Activated CD8-positive, alpha-beta memory T cell treated with anti-CD3 and anti-CD28 coated beads for 1 hour (primary cell): Measurements from ENCODE around the gene LMAN1L.

Experiments
- DNase-seq, 2 donors: peaks; one replicate each; pipeline ENCODE4 v3.0.0-alpha.2; 2020; ENCODE audit warnings: low read depth in 1 of 2; ENCODE audit errors: extremely low read depth in 1 of 2

Gene LMAN1L

GRCh38 chr15:74809956-74810355, 2.7 kb upstream of the LMAN1L start:
- DNase-seq, result no peak

DNA sequence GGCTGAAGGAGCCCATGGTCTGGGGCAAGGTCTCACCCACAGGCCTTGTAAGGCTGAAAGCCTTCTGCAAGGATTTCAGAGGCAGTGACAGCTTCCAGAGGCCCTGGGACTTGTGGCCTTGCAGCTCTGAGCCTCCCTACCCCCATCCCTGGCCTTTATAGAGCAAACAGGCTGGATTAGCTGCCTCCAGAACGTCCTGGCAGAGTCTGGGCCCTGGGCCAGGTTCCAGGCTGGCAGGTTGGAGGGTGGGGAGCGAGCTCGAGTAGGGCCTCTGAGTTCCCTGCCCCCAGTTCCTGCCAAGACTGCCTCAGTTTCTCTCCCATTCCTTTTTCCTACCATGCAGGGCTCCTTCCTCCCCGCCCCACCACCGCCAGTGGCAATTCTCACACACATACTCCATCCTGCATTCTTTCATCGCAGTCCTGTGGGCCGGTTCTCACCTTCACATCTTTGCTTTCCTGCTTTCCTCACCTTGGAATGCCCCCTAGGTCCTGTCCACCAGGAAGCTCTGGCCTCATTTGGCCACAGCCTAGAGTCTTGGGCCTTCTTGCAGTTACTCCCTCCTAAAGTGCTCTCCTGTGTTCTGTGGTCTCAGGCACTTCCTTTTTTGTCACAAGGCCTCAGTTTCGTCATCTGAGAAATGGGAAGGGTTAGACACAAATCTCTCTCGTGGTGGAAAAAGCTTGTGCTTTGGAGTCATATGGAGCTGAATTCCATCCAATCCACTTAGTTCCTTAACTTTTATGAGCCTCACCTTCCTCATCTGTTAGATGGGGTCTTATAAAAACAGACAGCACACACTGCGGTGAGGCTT, 2.7 kb downstream of the LMAN1L start:
- DNase-seq, result no peak

DNA sequence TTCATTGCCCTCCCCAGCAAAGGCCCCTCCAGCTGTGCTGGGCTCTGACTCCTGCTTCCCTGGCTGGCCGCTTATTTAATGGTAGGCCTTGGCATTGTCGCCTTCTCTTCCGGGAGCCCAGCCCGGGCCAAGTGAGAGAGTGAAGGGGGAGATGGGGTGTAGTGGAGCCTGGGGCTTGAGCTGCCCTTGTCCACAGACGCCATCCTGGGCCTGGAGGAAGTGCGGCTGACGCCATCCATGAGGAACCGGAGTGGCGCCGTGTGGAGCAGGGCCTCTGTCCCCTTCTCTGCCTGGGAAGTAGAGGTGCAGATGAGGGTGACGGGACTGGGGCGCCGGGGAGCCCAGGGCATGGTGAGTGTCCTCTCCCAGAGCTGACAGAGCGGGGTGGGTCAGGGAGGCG, 3.3 kb downstream of the LMAN1L start:
- no peak for DNase-seq

DNA sequence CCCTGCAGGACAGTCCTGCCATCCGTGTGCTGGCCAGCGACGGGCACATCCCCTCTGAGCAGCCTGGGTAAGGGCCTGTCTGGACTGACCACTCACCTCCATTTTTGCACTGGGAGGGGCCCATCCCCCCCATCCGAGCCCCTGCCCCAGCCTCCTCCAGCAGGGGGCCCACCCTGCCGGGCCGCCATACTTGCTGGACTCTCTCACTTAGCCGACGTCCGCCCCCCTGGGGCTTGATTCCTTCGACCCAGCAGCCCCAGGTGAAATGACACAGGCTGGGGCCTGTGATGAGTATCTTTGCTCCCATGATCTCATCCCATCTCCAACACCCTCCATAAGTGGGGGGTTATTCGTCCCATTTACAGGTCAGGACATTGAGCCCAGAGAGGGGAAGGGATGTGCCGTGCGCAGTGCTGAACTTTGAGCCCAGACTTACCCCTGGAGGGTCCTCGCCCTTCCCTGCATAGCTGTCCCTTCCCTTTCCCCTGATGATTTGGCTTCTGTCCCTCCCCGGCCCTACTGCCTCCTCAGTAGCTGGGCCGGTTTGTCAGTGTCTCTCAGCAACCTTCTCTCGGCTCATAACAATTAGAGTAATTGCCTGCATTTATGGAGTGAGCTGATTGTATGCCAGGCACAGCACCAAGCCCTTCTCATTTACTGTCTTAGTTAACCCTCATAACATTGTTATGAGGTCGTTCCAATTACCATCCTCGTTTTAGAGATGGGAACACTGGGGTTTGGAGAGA, 4.2 kb downstream of the LMAN1L start:
- DNase-seq, result no peak

DNA sequence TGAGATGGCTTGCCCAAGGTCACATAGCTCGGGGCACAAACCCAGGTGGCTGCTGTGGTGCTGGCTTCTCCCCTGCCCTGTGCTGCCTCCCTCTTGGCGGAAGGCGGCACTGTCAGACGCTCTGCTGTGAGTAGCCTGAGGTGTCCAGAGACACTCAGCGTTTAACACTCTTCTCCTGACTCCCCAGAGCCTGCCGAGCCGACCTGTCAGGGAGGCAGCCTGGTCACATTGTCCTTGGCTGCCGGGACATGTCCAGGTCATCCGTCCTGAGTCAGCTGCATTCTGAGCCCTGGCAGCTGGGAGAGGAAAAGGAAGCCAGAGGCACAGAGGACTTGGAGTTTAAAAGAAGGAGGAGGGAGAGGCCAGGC, 4.7 kb downstream of the LMAN1L start:
- no peak for DNase-seq

GRCh38 chr15:74820056-74820455, 7.4 kb downstream of the LMAN1L start:
- no peak for DNase-seq

DNA sequence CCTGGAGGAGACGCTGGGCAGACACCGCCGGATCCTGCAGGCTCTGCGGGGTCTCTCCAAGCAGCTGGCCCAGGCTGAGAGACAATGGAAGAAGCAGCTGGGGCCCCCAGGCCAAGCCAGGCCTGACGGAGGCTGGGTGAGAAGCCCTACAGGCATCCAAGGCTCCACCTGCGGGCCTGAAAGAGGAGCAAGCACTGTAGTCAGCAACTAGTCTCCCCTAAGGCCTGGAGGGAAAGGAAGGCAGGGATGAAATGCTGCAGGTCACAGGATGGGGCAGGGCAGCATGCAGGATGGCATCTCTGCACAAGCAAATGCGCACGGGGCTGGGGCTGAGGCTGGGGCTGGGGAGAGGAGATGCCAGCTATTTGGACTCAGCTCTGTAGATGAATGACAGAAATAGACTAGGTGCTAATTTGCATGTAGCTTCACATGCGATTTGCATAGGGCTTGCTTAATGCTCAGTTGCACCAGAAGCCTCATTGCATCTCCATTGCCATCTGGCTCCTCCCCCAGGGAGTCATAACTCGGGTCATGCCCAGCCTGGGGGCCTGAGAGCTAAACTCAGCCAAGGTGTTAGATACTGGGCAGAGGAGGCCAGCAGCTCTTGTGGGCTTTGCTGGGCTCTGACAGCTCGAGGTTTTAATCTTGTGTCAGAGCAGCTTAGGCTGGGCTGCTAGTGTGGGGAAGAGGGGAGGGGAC, 8.6 kb downstream of the LMAN1L start:
- DNase-seq, result no peak

DNA sequence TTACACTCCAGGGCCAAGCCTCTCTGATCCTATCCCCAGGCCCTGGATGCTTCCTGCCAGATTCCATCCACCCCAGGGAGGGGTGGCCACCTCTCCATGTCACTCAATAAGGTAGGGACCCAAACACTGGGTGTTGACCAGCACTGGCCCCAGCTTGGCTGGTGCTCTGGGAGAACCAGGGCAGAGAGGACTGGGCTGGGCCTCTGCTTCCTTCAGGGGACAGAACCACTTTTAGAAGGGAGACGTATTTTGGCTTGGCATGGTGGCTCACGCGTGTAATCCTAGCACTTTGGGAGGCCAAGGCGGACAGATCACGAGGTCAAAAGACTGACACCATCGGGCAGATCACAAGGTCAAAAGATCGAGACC, 9.1 kb downstream of the LMAN1L start:
- DNase-seq, result no peak

DNA sequence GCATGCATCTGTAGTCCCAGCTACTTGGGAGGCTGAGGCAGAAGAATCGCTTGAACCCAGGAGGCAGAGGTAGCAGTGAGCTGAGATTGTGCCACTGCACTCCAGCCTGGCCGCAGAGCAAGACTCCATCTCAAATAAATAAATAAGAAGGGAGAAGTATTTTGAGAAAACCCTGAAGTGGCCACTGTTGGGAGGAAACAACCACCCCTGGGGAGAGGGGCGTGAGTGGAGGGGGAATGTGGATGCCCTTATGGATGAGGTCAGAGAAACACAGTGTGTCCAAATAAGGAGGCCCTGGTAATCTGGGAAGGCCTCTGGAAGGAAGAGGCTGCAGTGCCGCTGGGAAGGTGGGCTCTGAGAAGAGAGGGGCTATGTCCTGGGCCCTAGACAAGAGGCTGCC, 9.6 kb downstream of the LMAN1L start:
- no peak for DNase-seq

GRCh38 chr15:74823324-74823723, 10.7 kb downstream of the LMAN1L start:
- DNase-seq, result no peak

- DNase-seq, result no peak
Observed at GRCh38 chr15:74824976-74825375, 12.3 kb downstream of the LMAN1L start.

- no peak for DNase-seq
Observed at GRCh38 chr15:74825866-74826265, 13.2 kb downstream of the LMAN1L start.

GRCh38 chr15:74826364-74826819, 13.8 kb downstream of the LMAN1L start, which contains the start of gene CPLX3:
TSS of gene CPLX3 (plus strand) at chr15:74826627. CDS start at chr15:74826704, 77 bp downstream.
- peak in 1 of 2 donors; percentile 26 for DNase-seq

DNA sequence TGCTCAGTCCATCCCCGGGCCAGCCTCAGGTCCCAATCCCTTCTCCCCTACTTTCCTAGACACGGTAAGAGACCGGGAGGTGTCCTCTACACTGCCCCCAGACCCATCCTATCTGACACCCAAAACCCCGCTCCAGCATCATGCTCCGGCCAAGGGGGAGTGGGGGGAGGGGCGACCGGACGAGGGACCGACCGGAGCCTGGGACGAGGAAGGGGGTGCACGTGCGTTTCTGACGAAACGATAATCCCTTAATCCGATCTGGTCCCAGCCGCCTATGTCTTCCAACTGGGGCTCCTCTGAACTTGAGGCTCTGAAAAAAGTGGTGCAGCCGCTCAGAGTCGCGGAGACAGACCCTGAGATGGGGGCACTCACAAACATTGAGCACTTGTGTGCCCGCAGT, 14.3 kb downstream of the LMAN1L start:
- DNase-seq, result no peak

GRCh38 chr15:74827614-74828013, 15.0 kb downstream of the LMAN1L start:
- DNase-seq, result no peak

- no peak for DNase-seq
Observed at GRCh38 chr15:74828835-74829234, 16.2 kb downstream of the LMAN1L start.

- no peak for DNase-seq
Observed at GRCh38 chr15:74829486-74829885, 16.9 kb downstream of the LMAN1L start.

DNA sequence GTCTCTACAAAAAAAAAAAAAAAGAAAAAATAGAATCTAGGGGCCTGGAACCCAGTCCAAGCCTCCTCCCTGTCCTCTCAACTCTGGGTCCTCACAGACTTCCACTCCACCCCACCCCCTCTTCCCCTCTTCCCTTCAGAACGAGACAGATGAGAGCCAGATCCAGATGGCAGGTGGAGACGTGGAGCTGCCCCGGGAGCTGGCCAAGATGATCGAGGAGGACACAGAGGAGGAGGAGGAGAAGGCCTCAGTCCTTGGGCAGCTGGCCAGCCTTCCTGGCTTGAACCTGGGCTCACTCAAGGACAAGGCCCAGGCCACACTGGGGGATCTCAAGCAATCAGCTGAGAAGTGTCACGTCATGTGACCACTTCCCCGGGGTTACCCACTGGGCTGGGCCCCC, 17.4 kb downstream of the LMAN1L start:
- DNase-seq, result no peak

- DNase-seq, result no peak
Observed at GRCh38 chr15:74830868-74831267, 18.2 kb downstream of the LMAN1L start.

GRCh38 chr15:74831813-74832495, 19.3 kb downstream of the LMAN1L start:
- no peak for DNase-seq

DNA sequence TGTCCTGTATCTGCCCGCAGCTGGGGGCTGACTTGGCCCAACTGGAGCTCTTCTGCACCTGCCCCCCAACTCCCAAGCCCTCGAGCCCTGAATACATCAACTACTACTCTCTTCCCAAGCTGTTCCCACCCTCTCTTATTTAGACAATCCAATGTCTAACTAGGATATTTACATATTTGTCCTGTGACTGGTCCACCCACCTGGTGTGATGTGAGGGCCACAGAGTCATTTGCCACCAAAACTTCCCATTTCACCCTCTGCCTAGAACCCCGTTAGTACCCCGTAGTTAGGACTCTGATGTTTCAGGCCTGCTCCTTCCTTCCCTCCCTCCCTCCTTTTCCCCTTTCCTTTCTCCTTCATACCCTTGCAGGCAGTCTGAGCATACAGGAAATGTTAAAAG, 20.2 kb downstream of the LMAN1L start:
- DNase-seq, result no peak
